WTC11 (cell line): ENCODE results near the gene INPP5F. TPM values are rescaled to one million over a fixed set of nuclear protein-coding genes. Genes with fewer than 3 reads are reported as not detected.
A peak's percentile ranks its signal among the peaks of the same experiment; 100 is the strongest.
"Not testable (repeated sequence)": the region's sequence is repeated elsewhere in the genome, so short reads cannot be mapped to it uniquely, and the experiment has no call there.

ENCODE experiments used
- ATAC-seq: fragments of 200-7000 bp; cut with Tn5 transposase; 2 replicates; pipeline ENCODE4 v1.10.0; 2021; ENCODE audit warnings: mild to moderate bottlenecking, moderate library complexity
- CTCF ChIA-PET: fragments of 300-600 bp; sonication (Branson Sonifier 250); formaldehyde crosslinking; loops from one replicate; lab custom pipeline; 2021; ENCODE audit warnings: antibody characterized with exemption; lab: Charles Lee
- POLR2A ChIA-PET: fragments of 350-600 bp; sonication (Branson Sonifier 250); formaldehyde crosslinking; loops from one replicate; lab custom pipeline; 2021; ENCODE audit warnings: antibody characterized with exemption; lab: Charles Lee
- DNase-seq: peaks from one replicate; pipeline ENCODE4 v3.0.0; 2021; ENCODE audit warnings: low spot score
- H3K27ac Mint-ChIP-seq: 2 replicates; pipeline ENCODE4 v1.8.0; 2021; ENCODE audit warnings: mixed read lengths
- H3K27me3 Mint-ChIP-seq: 2 replicates; pipeline ENCODE4 v1.8.0; 2021; ENCODE audit warnings: low read depth, mild to moderate bottlenecking, moderate library complexity, mixed read lengths
- H3K36me3 Mint-ChIP-seq: 2 replicates; pipeline ENCODE4 v1.8.0; 2021; ENCODE audit warnings: mixed read lengths
- H3K4me1 Mint-ChIP-seq: 2 replicates; pipeline ENCODE4 v1.8.0; 2022; ENCODE audit warnings: mixed read lengths
- H3K4me3 Mint-ChIP-seq: 2 replicates; pipeline ENCODE4 v1.8.0; 2021; ENCODE audit warnings: mild to moderate bottlenecking, moderate library complexity, mixed read lengths
- H3K9me3 Mint-ChIP-seq: 2 replicates; pipeline ENCODE4 v1.8.0; 2021; ENCODE audit warnings: mixed read lengths
- AR ChIP-seq: fragments of 250-450 bp; sonication (Bioruptor Pico); IDR thresholded peaks from 2 replicates; pipeline ENCODE4 v1.9.0; 2021; ENCODE audit warnings: mild to moderate bottlenecking
- ATF6 ChIP-seq: sonication (generic); formaldehyde crosslinking; IDR thresholded peaks from 2 replicates; pipeline ENCODE4 v1.8.1; 2023; ENCODE audit warnings: mild to moderate bottlenecking, missing genetic modification reagents
- CTCF ChIP-seq: fragments of 200-600 bp; IDR thresholded peaks from 2 replicates; pipeline ENCODE4 v1.8.0; 2022; ENCODE audit warnings: antibody characterized with exemption
- ELF4 ChIP-seq: sonication (generic); formaldehyde crosslinking; IDR thresholded peaks from 2 replicates; pipeline ENCODE4 v1.8.1; 2022; ENCODE audit warnings: low read depth, mild to moderate bottlenecking, moderate library complexity, missing genetic modification reagents
- EMX1 ChIP-seq: fragments of 250-450 bp; sonication (Bioruptor Pico); IDR thresholded peaks from 2 replicates; pipeline ENCODE4 v1.8.0; 2021; ENCODE audit warnings: mild to moderate bottlenecking
- IRF1 ChIP-seq: sonication (generic); formaldehyde crosslinking; IDR thresholded peaks from 2 replicates; pipeline ENCODE4 v1.8.0; 2023; ENCODE audit warnings: missing genetic modification reagents
- JAZF1 ChIP-seq: fragments of 250-450 bp; sonication (Bioruptor Pico); IDR thresholded peaks from 2 replicates; pipeline ENCODE4 v1.9.0; 2021; ENCODE audit warnings: moderate library complexity, mild to moderate bottlenecking, inconsistent platforms
- JUN ChIP-seq: sonication (generic); formaldehyde crosslinking; IDR thresholded peaks from 2 replicates; pipeline ENCODE4 v1.8.0; 2023; ENCODE audit warnings: mild to moderate bottlenecking, missing genetic modification reagents
- OVOL2 ChIP-seq: fragments of 250-450 bp; sonication (Bioruptor Pico); IDR thresholded peaks from 2 replicates; pipeline ENCODE4 v1.9.0; 2021; ENCODE audit warnings: mild to moderate bottlenecking, borderline replicate concordance
- TCF7 ChIP-seq: sonication (generic); formaldehyde crosslinking; IDR thresholded peaks from 2 replicates; pipeline ENCODE4 v1.8.0; 2022; ENCODE audit warnings: mild to moderate bottlenecking, low read depth, missing genetic modification reagents, moderate library complexity
- USF1 ChIP-seq: sonication (generic); formaldehyde crosslinking; IDR thresholded peaks from 2 replicates; pipeline ENCODE4 v1.8.0; 2022; ENCODE audit warnings: mild to moderate bottlenecking, missing genetic modification reagents
- ZNF121 ChIP-seq: sonication (generic); formaldehyde crosslinking; IDR thresholded peaks from 2 replicates; pipeline ENCODE4 v1.8.0; 2023; ENCODE audit warnings: missing genetic modification reagents
- ZNF232 ChIP-seq: sonication (generic); formaldehyde crosslinking; IDR thresholded peaks from 2 replicates; pipeline ENCODE4 v1.8.0; 2022; ENCODE audit warnings: mild to moderate bottlenecking, missing genetic modification reagents
- ZNF281 ChIP-seq: sonication (generic); formaldehyde crosslinking; IDR thresholded peaks from 2 replicates; pipeline ENCODE4 v1.8.0; 2023; ENCODE audit warnings: mild to moderate bottlenecking, missing genetic modification reagents
- ZNF416 ChIP-seq: fragments of 250-450 bp; sonication (Bioruptor Pico); IDR thresholded peaks from 2 replicates; pipeline ENCODE4 v1.9.0; 2021; ENCODE audit warnings: mild to moderate bottlenecking, inconsistent platforms
- ZNF532 ChIP-seq: fragments of 250-450 bp; sonication (Bioruptor Pico); IDR thresholded peaks from 2 replicates; pipeline ENCODE4 v1.9.0; 2021; ENCODE audit warnings: mild to moderate bottlenecking, borderline replicate concordance
- ZSCAN18 ChIP-seq: fragments of 250-450 bp; sonication (Bioruptor Pico); IDR thresholded peaks from 2 replicates; pipeline ENCODE4 v2.1.2; 2022; ENCODE audit warnings: mild to moderate bottlenecking, moderate library complexity
- total RNA-seq: library from RNA; stranded (reverse); gene quantifications from 3 replicates; pipeline ENCODE4 v1.2.3, GENCODE V29; 2021

The INPP5F gene
- total RNA-seq, 1 experiment from 2014 or later = 83.3 TPM

GRCh38 chr10:119772334-119772733, 46.5 kb downstream of the INPP5F start (continued):
- TF ChIP-seq ATF6 (CRISPR knock-in tag) (no peak), ELF4 (no peak), IRF1 (CRISPR knock-in tag) (no peak), USF1 (no peak), JUN (CRISPR knock-in tag) (no peak), ZNF281 (CRISPR knock-in tag) (no peak)

GRCh38 chr10:119773041-119773440, 47.2 kb downstream of the INPP5F start:
- H3K4me1 Mint-ChIP-seq, ATAC-seq, H3K36me3 Mint-ChIP-seq, H3K27me3 Mint-ChIP-seq, DNase-seq, H3K4me3 Mint-ChIP-seq, H3K9me3 Mint-ChIP-seq, POLR2A ChIA-PET, H3K27ac Mint-ChIP-seq: not testable (repeated sequence)
- CTCF ChIA-PET = interaction anchor here (1.7 kb wide), 1 partner anchor 22 kb away, joined by 5 read pairs; no protein-coding TSS in a partner anchor
- peak; percentile 79 for TF ChIP-seq ZNF121 (CRISPR knock-in tag)

- Mint-ChIP-seq H3K27ac (no peak overlapping the region), H3K27me3 (no peaks in the 10 kb centered on the region), H3K9me3 (no peaks in the 10 kb centered on the region), H3K36me3 (no peaks in the 10 kb centered on the region), H3K4me1 (no peaks in the 10 kb centered on the region), H3K4me3 (no peak overlapping the region)
- POLR2A ChIA-PET = no interaction called here
- DNase-seq (no peak), ATAC-seq (no peak)
- CTCF ChIA-PET = interaction anchor here (1.2 kb wide), 1 partner anchor 25 kb away, joined by 4 read pairs; no protein-coding TSS in a partner anchor
- TF ChIP-seq ZNF232 (CRISPR knock-in tag) (no peak), OVOL2 (CRISPR knock-in tag) (no peak), EMX1 (CRISPR knock-in tag) (no peak), ZNF416 (CRISPR knock-in tag) (no peak), AR (no peak), ZSCAN18 (no peak), JAZF1 (CRISPR knock-in tag) (no peak), ZNF532 (CRISPR knock-in tag) (no peak), CTCF (no peak), TCF7 (CRISPR knock-in tag) (no peak)
Observed at GRCh38 chr10:119775529-119775928, 49.7 kb downstream of the INPP5F start.
